Femur (tissue), 1 donor: Measurements from ENCODE around the gene PLA2G2C.

Source experiments
- DNase-seq: peaks from one replicate; pipeline ENCODE4 v3.0.0-alpha.2; 2017

Gene PLA2G2C

DNA sequence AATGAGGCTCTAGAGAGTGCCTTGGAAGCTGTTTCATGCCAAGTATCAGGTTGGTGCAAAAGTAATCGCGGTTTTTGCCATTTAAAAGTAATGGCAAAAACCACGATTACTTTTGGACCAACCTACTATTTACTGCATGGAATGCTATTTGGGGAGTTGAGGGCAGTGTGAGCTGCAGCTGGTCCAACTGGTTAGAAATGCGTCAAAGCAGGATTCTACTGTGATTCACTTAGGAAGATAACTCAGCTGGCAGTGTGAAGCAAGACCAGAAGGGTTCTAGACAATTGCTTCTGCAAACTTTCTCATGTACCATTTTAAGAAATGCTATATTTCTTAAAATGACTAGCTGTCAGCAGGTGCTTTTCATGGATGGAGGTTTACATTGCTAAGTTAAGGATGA, 21.2 kb upstream of the PLA2G2C start:
- no peak for DNase-seq

- no peak for DNase-seq
Observed at GRCh38 chr1:20202166-20202565, 15.8 kb upstream of the PLA2G2C start.

DNA sequence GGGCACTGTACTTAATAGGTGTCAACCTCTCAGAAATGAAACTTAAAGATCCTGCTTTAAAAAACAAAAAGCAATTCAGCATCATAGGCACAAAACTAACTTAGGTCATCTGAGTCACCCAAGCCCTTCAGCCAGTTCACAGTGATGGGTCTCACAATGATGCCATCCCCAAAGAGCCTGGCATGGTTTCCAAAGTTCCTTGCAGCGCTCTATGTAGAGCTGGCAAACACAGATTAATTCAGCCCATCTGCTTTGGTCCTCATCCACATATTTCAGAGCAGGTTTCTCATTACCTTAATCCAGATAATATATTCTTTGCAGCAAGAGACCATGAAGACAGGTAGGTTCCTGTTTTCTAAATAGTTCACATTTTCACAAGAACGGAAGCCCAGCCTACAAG, 14.6 kb upstream of the PLA2G2C start:
- DNase-seq, result no peak

- no peak for DNase-seq
Observed at GRCh38 chr1:20199840-20200239, 13.5 kb upstream of the PLA2G2C start.

DNA sequence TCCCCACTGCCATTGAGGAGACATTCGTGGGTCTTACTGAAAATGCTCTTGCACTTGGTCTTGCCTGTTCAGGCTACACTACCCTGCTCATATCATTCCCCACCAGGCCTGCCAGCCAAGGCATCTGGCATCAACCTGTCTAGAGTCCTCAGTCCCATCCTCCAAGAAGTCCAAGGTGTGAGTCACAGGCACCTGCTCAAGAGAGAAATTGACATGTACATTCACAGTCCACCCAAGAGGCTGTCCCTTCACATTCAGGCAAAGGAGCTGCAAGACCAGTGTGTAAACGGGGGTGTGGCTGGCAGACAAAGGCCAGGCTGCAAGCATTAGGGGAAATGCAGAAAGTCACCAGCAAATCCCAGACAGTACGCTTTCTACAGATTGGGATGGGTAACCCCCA, 13.1 kb upstream of the PLA2G2C start:
- DNase-seq, result no peak

GRCh38 chr1:20198918-20199317, 12.6 kb upstream of the PLA2G2C start:
- DNase-seq, result no peak

DNA sequence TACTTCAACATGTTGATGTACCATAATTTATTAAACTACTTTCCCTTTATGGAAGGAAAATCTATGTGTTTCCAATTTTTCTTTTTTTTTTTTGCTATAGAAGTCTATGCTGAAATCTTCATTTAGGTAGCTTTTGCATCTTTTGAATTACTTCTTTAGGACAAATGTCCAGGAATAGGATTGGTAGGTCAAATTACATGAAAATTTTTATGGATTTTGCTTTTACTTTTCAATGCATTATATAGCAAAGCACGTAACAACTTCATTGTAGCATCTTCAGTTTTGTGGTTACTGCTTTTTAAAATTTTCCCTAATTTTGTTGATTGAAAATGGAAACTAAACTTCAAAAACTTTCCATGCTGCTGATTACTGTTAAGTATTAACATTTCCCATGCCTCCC, 12.0 kb upstream of the PLA2G2C start:
- no peak for DNase-seq

DNA sequence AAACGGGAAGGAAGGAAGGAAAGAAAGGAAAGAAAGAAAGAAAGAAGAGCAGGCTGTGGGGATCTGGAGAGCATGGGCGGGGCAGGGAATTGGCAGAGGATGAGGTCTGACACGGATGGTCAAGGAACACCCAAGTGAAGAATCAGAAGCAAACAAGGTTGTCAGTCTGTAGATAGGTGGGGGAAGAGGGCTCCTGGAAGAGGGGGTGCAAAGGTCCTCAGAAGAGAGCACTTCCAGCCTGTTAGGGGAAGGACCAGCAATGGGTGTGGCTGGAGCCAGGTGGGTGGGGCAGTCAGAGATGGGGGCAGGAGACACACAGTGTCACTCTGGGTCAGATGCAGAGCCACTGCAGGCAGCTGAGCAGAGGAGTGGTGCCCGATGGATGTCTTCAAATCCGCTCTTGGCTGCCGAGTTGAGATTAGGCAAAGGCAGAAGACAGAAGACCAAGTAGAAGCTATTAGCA, 11.0 kb upstream of the PLA2G2C start:
- no peak for DNase-seq

- DNase-seq, result no peak
Observed at GRCh38 chr1:20195462-20195780, 9.1 kb upstream of the PLA2G2C start.

GRCh38 chr1:20194757-20195461, 8.6 kb upstream of the PLA2G2C start:
- DNase-seq, result peak; percentile 49

DNA sequence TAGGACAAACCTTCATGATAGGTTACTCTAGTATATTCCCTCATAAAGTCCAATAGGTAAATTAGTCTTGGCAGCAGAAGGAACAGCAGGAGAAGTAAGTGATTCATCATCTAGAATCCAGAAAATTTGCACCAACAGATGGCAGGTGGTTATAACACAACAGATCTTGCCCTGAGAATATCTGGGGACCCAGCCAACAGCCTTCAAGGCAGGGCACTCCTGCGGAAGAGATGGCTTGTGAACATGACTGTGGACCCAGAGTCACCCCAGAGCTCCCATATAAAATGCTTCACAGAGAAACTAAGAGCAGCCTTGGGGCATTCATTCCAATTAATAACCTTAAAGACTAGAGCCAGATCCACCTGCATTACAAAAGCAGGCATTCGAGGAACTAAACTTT, 7.9 kb upstream of the PLA2G2C start:
- no peak for DNase-seq

- no peak for DNase-seq
Observed at GRCh38 chr1:20192871-20193411, 6.6 kb upstream of the PLA2G2C start.

DNA sequence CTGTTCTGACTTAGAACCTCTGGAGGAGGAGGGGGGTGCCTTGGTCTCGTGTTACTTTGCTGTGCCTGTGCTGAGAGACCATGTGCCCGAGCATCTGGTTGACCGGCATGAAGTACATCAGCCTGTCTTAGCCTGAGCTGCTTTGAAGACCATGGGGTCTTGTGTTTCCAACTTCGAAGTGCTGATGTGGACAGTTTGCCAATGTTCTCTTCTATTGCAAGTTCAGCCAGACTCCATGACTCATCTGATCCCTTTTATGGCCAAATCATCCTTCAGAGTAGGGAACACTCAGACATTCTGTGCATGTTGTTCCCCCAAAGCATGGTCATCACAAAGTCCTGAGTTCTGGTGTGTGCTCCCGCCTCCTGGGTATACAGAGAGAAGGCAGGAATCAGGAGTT, 6.0 kb upstream of the PLA2G2C start:
- DNase-seq, result no peak

DNA sequence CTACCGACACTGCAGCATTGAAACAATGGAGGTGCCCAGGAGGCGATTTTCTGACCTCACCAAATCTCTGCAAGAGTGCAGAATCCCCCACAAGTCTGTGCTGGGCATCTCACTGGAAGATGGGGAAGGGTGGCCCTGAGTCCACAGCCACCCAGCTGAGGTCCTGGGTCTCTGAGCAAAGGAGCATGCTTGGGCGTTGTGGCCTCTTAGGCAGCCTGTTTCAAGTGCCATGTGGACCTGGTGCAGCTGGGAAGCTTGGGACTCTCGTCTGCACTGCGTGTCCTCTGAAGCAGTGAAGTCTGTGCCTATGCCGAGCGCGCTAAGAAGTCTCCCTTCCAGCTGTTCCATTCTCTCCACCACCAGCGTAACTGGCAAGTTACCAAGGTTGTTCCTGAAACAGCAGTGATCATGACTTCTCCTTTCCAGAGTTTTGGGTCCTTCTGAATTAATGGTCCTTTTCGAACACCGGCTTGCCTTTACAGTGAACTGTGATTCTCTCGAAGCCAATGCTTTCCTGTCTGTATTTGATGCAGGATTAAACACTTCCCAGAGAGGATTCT, 5.0 kb upstream of the PLA2G2C start:
- DNase-seq, result no peak

GRCh38 chr1:20190256-20191160, 4.2 kb upstream of the PLA2G2C start:
- DNase-seq, result no peak

DNA sequence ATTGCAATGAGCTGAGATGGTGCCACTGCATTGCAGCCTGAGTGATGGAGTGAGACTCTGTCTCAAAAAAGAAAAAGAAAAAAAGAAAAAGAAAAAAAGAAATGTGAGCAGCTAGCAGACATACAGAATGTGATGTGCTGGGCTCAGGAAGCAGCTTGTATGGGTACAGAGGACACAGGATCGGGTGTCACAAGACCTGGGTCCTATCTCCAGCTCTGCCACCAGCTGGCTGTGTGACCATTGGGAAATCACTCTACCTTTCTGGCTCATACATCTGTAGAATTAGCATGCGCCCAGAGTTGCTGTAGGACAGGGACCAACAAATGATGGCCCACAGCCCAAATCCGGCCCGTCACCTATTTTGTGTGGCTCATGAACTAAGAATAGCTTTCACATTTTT, 3.3 kb upstream of the PLA2G2C start:
- no peak for DNase-seq

- DNase-seq, result no peak
Observed at GRCh38 chr1:20188455-20188817, 2.1 kb upstream of the PLA2G2C start.

GRCh38 chr1:20187813-20188454, 1.6 kb upstream of the PLA2G2C start:
- no peak for DNase-seq

DNA sequence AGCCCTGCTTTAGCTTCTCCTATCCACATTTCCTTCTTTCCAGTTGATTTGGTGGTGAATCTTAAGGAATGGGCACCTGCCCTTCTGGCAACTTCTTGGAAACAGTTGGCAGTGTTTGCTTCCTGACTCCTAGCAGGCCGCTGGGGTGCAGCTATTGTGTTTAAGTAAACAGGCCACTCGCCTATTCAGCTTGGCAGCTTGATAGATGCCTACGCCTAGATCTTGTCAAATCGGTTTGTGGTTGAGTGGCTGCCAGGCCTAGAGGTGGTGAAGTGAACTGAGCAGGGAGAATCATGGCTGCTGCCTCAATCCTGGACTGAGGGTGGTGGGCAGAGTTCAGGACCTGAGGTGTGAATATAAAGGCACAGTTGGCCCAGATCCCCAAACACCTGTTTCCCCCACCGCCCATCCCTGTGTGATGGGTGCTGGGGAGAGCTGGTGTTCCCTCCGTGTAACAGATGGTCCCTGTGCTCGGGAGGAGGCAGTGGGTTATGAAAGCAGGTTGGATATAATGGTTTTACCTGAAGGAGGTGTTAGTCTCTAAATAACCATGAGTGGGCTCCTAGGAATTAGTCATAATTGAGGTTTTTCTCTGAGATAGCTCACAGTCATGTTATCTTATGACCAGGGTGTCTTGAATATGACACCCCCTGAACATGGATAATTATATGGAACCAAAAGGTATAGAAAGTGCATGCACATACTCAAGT, 940 bp upstream of the PLA2G2C start:
- no peak for DNase-seq

GRCh38 chr1:20184997-20185833, 1.1 kb downstream of the PLA2G2C start:
- DNase-seq, result no peak

DNA sequence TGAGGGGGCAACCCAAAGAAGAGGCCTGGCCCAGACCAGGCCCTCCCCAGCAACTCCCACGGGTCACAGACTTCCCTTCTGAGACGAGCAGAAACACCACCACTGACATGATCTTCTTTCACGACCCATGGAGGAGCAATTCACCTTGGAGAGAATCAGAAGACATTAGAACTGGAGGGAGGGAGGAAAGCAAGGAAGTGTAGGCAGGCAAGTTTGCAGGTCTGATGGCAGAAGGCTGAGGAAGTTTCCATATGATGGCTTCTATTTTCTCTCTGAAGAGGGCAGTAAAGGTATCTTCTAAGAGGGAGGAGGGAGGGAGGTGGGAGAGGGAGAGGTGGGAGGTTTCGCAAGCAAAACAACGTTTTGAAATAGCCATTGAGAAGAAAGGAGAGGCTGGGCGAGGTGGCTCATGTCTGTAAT, 1.8 kb downstream of the PLA2G2C start:
- no peak for DNase-seq
